OCI-LY7 (cell line): Measurements from ENCODE around the gene LILRB3. TPM values are rescaled to one million over a fixed set of nuclear protein-coding genes. Genes with fewer than 3 reads are reported as not detected.

ENCODE experiments used
- BruUV-seq: library from RNA; stranded (reverse); fragments of 400-500 nt; replicated peaks from 2 replicates; lab custom pipeline; 2021; lab: Mats Ljungman, UMichigan
- CTCF ChIA-PET: fragments of 300-600 bp; sonication (Branson Sonifier 250); formaldehyde crosslinking; loops from one replicate; lab custom pipeline; 2022; ENCODE audit warnings: antibody characterized with exemption; ENCODE audit not compliant: unreplicated experiment; lab: Charles Lee
- POLR2A ChIA-PET: fragments of 300-600 bp; sonication (Branson Sonifier 250); formaldehyde crosslinking; loops from one replicate; lab custom pipeline; 2022; ENCODE audit warnings: antibody characterized with exemption; lab: Charles Lee
- DNase-seq: peaks from one replicate; pipeline ENCODE4 v3.0.0-alpha.2; 2015; ENCODE audit warnings: low spot score
- H2AFZ ChIP-seq: fragments of 200-600 bp; sonication (generic), shearing (Covaris generic); 2 replicates; pipeline ENCODE4 v1.6.1; 2014; ENCODE audit warnings: mild to moderate bottlenecking, antibody characterized with exemption, low read length, moderate library complexity
- H3K27ac ChIP-seq: fragments of 200-600 bp; sonication (generic); 2 replicates; pipeline ENCODE4 v1.5.1; 2014; ENCODE audit warnings: mixed run types, low read depth, mild to moderate bottlenecking, moderate library complexity, low read length, inconsistent platforms; ENCODE audit not compliant: poor library complexity, severe bottlenecking
- H3K36me3 ChIP-seq: fragments of 200-600 bp; sonication (generic); 2 replicates; pipeline ENCODE4 v1.6.1; 2014; ENCODE audit warnings: mild to moderate bottlenecking, antibody characterized with exemption, low read length, moderate library complexity, mixed read lengths; ENCODE audit not compliant: insufficient read depth
- H3K4me1 ChIP-seq: fragments of 200-600 bp; sonication (generic); 2 replicates; pipeline ENCODE4 v1.5.1; 2014; ENCODE audit warnings: mild to moderate bottlenecking, low read length; ENCODE audit not compliant: insufficient read depth, poor library complexity, severe bottlenecking
- H3K4me2 ChIP-seq: fragments of 200-600 bp; sonication (generic); 2 replicates; pipeline ENCODE4 v1.6.1; 2014; ENCODE audit warnings: mild to moderate bottlenecking, low read length
- H3K4me3 ChIP-seq: fragments of 200-600 bp; sonication (generic); 2 replicates; pipeline ENCODE4 v1.5.1; 2014; ENCODE audit warnings: mild to moderate bottlenecking, low read depth, low read length; ENCODE audit not compliant: poor library complexity, severe bottlenecking
- H3K79me2 ChIP-seq: fragments of 200-600 bp; sonication (generic); 2 replicates; pipeline ENCODE4 v1.6.1; 2016; ENCODE audit warnings: low read depth, mild to moderate bottlenecking, low read length, moderate library complexity, mixed read lengths; ENCODE audit not compliant: insufficient read depth
- H3K9me2 ChIP-seq: fragments of 200-600 bp; sonication (generic); 2 replicates; pipeline ENCODE4 v1.6.1; 2016; ENCODE audit warnings: mild to moderate bottlenecking, low read length, mixed read lengths; ENCODE audit not compliant: insufficient read depth
- H3K9me3 ChIP-seq: fragments of 200-600 bp; sonication (generic); 2 replicates; pipeline ENCODE4 v1.6.1; 2014; ENCODE audit warnings: mild to moderate bottlenecking, mixed run types, low read length, mixed read lengths
- H4K20me1 ChIP-seq: fragments of 200-600 bp; sonication (generic); 2 replicates; pipeline ENCODE4 v1.6.1; 2014; ENCODE audit warnings: mild to moderate bottlenecking, antibody characterized with exemption, low read length, moderate library complexity, mixed read lengths; ENCODE audit not compliant: insufficient read depth
- EZH2phosphoT487 ChIP-seq: fragments of 200-600 bp; sonication (generic); IDR thresholded peaks from 2 replicates; pipeline ENCODE4 v1.6.1; 2018; ENCODE audit warnings: low read depth, borderline replicate concordance, mild to moderate bottlenecking, mixed run types, antibody characterized with exemption, low read length, moderate library complexity, mixed read lengths
- intact Hi-C: fragments of 100-400 bp; cut with micrococcal nuclease; formaldehyde crosslinking; loops from one replicate; pipeline ENCODE4 v1.10.0; 2022; ENCODE audit not compliant: unreplicated experiment
- total RNA-seq, 2 experiments: library from RNA; depleted of rRNA in 1 of 2; stranded (reverse); fragments of >200 nt in 1 of 2; shearing (Covaris generic) in 1 of 2; gene quantifications; 2 replicates each; pipeline ENCODE4 v1.2.3, GENCODE V29; 2014 to 2022
- TF ChIP-seq, protein P1 (sequence below): fragments of 200-600 bp; sonication (generic); conservative IDR thresholded peaks from 2 replicates; pipeline ENCODE4 v1.5.1; 2014; ENCODE audit warnings: mild to moderate bottlenecking, antibody characterized with exemption, low read length, moderate library complexity, mixed read lengths

Gene LILRB3
- total RNA-seq, 2 experiments from 2014 or later = not detected

DNA sequence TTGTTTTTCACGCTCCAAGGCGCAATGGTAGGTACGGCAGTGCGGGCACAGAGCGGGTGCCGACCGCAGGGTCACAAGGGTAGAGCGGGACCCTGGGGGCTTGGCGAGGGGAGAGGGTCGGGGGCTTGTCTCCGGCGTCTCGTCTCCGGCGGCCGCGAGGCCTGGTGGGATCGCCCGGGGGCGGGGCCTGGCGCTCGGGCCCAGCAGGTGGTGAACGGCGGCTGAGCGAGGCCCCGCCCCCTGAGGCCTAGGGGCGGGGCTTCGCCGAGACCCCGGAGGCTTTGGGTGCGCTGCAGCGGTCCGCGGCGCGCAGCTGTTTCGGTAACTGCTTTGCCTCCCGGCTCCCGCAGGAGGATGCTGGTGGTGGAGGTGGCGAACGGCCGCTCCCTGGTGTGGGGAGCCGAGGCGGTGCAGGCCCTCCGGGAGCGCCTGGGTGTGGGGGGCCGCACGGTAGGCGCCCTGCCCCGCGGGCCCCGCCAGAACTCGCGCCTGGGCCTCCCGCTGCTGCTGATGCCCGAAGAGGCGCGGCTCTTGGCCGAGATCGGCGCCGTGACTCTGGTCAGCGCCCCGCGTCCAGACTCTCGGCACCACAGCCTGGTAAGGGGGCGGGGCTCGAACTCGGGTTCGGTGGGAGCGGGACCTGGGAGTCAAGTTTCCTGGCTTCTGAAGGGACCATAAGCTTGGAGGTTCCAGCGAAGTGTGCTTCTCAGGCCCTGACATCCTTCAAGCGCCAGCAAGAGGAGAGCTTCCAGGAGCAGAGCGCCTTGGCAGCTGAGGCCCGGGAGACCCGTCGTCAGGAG, 31.6 kb downstream of the LILRB3 start, which contains the start of gene TSEN34:
Gene TSEN34 (plus strand): TSS at position 298 of the 800 bp plus-strand sequence. CDS start 57 bp downstream, at position 355.
- Histone ChIP-seq H3K4me2 (peak within 1 kb of the TSS; percentile 97), H3K36me3 (peaks cover 27% of the 10 kb centered on the region), H3K9me2 (no peaks in the 10 kb centered on the region), H3K27ac (peak within 1 kb of the TSS; percentile 82), H3K4me1 (peaks cover 25% of the 10 kb centered on the region), H3K4me3 (peak within 1 kb of the TSS; percentile 76), H3K79me2 (peaks cover 21% of the 10 kb centered on the region; the same call in 1 of the 2 replicates), H2AFZ (peak within 1 kb of the TSS; percentile 23), H3K9me3 (no peaks in the 10 kb centered on the region), H4K20me1 (no peaks in the 10 kb centered on the region)
- peak; percentile 93 for DNase-seq
- no TSS peak for BruUV-seq
- intact Hi-C loops = loop anchor here (1.0 to 2.0 kb wide), 2 partner anchors 9 to 32 kb away; partner anchors contain the start of genes LENG1 and RPS9
- ChIA-PET CTCF (no interaction called here), POLR2A (interaction anchor here (0.6 to 1.3 kb wide), 2 partner anchors 10 to 878 kb away, joined by 4 to 8 read pairs; partner anchors contain the start of gene RPS9)
- TF ChIP-seq EZH2phosphoT487 = no peak
- TF ChIP-seq, protein P1, sequence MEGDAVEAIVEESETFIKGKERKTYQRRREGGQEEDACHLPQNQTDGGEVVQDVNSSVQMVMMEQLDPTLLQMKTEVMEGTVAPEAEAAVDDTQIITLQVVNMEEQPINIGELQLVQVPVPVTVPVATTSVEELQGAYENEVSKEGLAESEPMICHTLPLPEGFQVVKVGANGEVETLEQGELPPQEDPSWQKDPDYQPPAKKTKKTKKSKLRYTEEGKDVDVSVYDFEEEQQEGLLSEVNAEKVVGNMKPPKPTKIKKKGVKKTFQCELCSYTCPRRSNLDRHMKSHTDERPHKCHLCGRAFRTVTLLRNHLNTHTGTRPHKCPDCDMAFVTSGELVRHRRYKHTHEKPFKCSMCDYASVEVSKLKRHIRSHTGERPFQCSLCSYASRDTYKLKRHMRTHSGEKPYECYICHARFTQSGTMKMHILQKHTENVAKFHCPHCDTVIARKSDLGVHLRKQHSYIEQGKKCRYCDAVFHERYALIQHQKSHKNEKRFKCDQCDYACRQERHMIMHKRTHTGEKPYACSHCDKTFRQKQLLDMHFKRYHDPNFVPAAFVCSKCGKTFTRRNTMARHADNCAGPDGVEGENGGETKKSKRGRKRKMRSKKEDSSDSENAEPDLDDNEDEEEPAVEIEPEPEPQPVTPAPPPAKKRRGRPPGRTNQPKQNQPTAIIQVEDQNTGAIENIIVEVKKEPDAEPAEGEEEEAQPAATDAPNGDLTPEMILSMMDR = no peak

DNA sequence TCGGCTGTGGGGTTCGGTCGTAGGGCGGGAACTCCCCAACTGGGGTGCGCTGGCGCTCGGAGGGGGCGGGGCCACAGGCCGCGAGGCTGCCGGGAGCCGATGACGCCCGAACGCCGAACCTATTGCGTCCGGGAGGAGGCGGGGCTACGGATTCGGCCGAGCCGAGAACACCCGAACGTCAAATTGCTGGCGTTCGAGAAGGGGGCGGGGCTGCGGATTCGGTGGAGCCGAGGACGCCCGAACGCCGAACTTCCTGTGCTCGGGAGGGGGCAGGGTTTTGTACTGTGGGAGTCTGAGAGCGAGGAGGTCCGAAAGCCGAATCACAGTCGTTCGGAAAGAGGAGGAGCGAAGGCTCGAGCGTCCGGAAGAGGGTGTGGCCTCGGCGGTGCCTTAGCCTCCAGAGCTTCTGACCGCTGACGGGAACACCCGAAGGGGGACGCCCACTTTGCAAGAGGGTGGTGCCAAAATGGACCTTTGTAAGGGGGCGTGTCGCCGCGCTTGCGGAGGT, 32.2 kb downstream of the LILRB3 start:
- CTCF ChIA-PET = no interaction called here
- intact Hi-C loops = loop anchor here (1.0 to 2.0 kb wide), 2 partner anchors 10 to 32 kb away; partner anchors contain the start of genes LENG1 and RPS9
- Histone ChIP-seq H4K20me1 (no peaks in the 10 kb centered on the region), H2AFZ (peak overlapping the region; percentile 23), H3K4me3 (peak overlapping the region; percentile 76), H3K4me2 (peak overlapping the region; percentile 97), H3K9me3 (no peaks in the 10 kb centered on the region), H3K79me2 (peaks cover 21% of the 10 kb centered on the region; the same call in 1 of the 2 replicates), H3K27ac (peak overlapping the region; percentile 82), H3K36me3 (peaks cover 25% of the 10 kb centered on the region), H3K9me2 (no peaks in the 10 kb centered on the region), H3K4me1 (peaks cover 25% of the 10 kb centered on the region)
- POLR2A ChIA-PET = interaction anchor here (0.6 kb wide), 1 partner anchor 879 kb away, joined by 4 read pairs; no protein-coding TSS in a partner anchor
- TF ChIP-seq, protein P1 = no peak
- TF ChIP-seq EZH2phosphoT487 = no peak
- no TSS peak for BruUV-seq
- peak; percentile 99 for DNase-seq
